Measurements from ENCODE around the gene SLC4A1AP. TPM values are rescaled to one million over a fixed set of nuclear protein-coding genes. Genes with fewer than 3 reads are reported as not detected.

Gene SLC4A1AP
- total and polyA plus RNA-seq, 2 of the 13 experiments (the other 11 are each of a cell fraction or from before 2014, with no cell fraction given) = 15.3 to 44.6 TPM

- TF ChIP-seq JUNB (CRISPR knock-in tag; IDR thresholded peaks at IDR 0.05; ENCODE audit: borderline replicate concordance) (0 out of 2 replicates have a peak, but pooled peaks have one; percentile 41), SRSF1 (optimal IDR thresholded peaks at IDR 0.05; ENCODE audit: low read depth, low read length) (no peak), ELF3 (CRISPR knock-in tag; IDR thresholded peaks at IDR 0.05) (peak; percentile 94), ZNF703 (CRISPR knock-in tag; IDR thresholded peaks at IDR 0.05; ENCODE audit: borderline replicate concordance) (no peak), ZNF256 (CRISPR knock-in tag; conservative IDR thresholded peaks at IDR 0.05) (peak; percentile 78; the same call in 1 of the 2 replicates), RXRA (CRISPR knock-in tag; IDR thresholded peaks at IDR 0.05) (peak; percentile 63), RFXANK (CRISPR knock-in tag; IDR thresholded peaks at IDR 0.05) (no peak), ZNF770 (CRISPR knock-in tag; IDR thresholded peaks at IDR 0.05) (peak; percentile 52; the same call in 1 of the 2 replicates), ZNF276 (CRISPR knock-in tag; IDR thresholded peaks at IDR 0.05; ENCODE audit: low read depth) (no peak), ZBTB10 (CRISPR knock-in tag; IDR thresholded peaks at IDR 0.05; ENCODE audit: borderline replicate concordance) (no peak), KMT2A (CRISPR knock-in tag; IDR thresholded peaks at IDR 0.05) (no peak), KAT8 (CRISPR knock-in tag; IDR thresholded peaks at IDR 0.05) (no peak), GFI1 (CRISPR knock-in tag; IDR thresholded peaks at IDR 0.05; ENCODE audit: borderline replicate concordance) (peak; percentile 98), GATAD2A (CRISPR knock-in tag; IDR thresholded peaks at IDR 0.05) (peak; percentile 85), FOSL1 (CRISPR knock-in tag; IDR thresholded peaks at IDR 0.05; ENCODE audit: borderline replicate concordance) (no peak), ARID5B (CRISPR knock-in tag; IDR thresholded peaks at IDR 0.05) (peak; percentile 71; the same call in 1 of the 2 replicates)
Measured at GRCh38 chr2:27737676-27738348, 74.1 kb downstream of the SLC4A1AP start (continued).

Measured in HepG2 (cell line).